ENCODE results near the gene TDRKH. TPM values are rescaled to one million over a fixed set of nuclear protein-coding genes. Genes with fewer than 3 reads are reported as not detected.

TDRKH gene
- total RNA-seq, 1 donor from 2014 or later, result 15.6 TPM

- Mint-ChIP-seq H3K27me3 (peaks cover 15% of the 10 kb centered on the region), H3K36me3 (ENCODE audit: low read depth) (no peaks in the 10 kb centered on the region), H3K9me3 (no peaks in the 10 kb centered on the region), H3K4me1 (peaks cover 4% of the 10 kb centered on the region), H3K27ac (no peak overlapping the region), H3K4me3 (no peak overlapping the region)
- ATAC-seq (ENCODE audit: low read depth), result no peak
- no peak for DNase-seq
- ChIA-PET POLR2A (no interaction called here), CTCF (no interaction called here)
- no peak for TF ChIP-seq CTCF (IDR thresholded peaks at IDR 0.05)
- intact Hi-C loops (cut with micrococcal nuclease), result no loop called here
Measured at GRCh38 chr1:151816548-151817352, 26.4 kb upstream of the TDRKH start.

GRCh38 chr1:151815716-151816327 lies 25.5 kb upstream of the TDRKH start:
- H3K4me1 Mint-ChIP-seq, result peaks cover 4% of the 10 kb centered on the region
- H3K4me3 Mint-ChIP-seq, result no peak overlapping the region
- no peak overlapping the region for H3K27ac Mint-ChIP-seq
- no peak for TF ChIP-seq CTCF (IDR thresholded peaks at IDR 0.05)
- no peak for ATAC-seq (ENCODE audit: low read depth)
- intact Hi-C loops (cut with micrococcal nuclease), result no loop called here
- DNase-seq, result no peak
- POLR2A ChIA-PET, result no interaction called here
- CTCF ChIA-PET, result no interaction called here
- H3K9me3 Mint-ChIP-seq, result no peaks in the 10 kb centered on the region
- H3K36me3 Mint-ChIP-seq (ENCODE audit: low read depth), result no peaks in the 10 kb centered on the region
- peaks cover 17% of the 10 kb centered on the region for H3K27me3 Mint-ChIP-seq

- Mint-ChIP-seq H3K27me3 (peaks cover 17% of the 10 kb centered on the region), H3K27ac (no peak overlapping the region), H3K4me1 (peaks cover 4% of the 10 kb centered on the region), H3K4me3 (no peak overlapping the region), H3K36me3 (ENCODE audit: low read depth) (no peaks in the 10 kb centered on the region), H3K9me3 (no peaks in the 10 kb centered on the region)
- ChIA-PET CTCF (no interaction called here), POLR2A (interaction anchor here (0.6 kb wide), 1 partner anchor 27 kb away, joined by 3 read pairs; no protein-coding TSS in a partner anchor)
- DNase-seq, result no peak
- ATAC-seq (ENCODE audit: low read depth), result no peak
- intact Hi-C loops (cut with micrococcal nuclease), result no loop called here
- no peak for TF ChIP-seq CTCF (IDR thresholded peaks at IDR 0.05)
Measured at GRCh38 chr1:151814971-151815545, 24.8 kb upstream of the TDRKH start.

- POLR2A ChIA-PET, result interaction anchor here (0.6 kb wide), 1 partner anchor 27 kb away, joined by 3 read pairs; no protein-coding TSS in a partner anchor
- CTCF ChIA-PET, result no interaction called here
- Mint-ChIP-seq H3K27ac (no peak overlapping the region), H3K9me3 (no peaks in the 10 kb centered on the region), H3K36me3 (ENCODE audit: low read depth) (no peaks in the 10 kb centered on the region), H3K4me1 (peaks cover 4% of the 10 kb centered on the region), H3K27me3 (peaks cover 13% of the 10 kb centered on the region), H3K4me3 (no peak overlapping the region)
- ATAC-seq (ENCODE audit: low read depth) (no peak), DNase-seq (no peak)
- intact Hi-C loops (cut with micrococcal nuclease), result no loop called here
- no peak for TF ChIP-seq CTCF (IDR thresholded peaks at IDR 0.05)
Measured at GRCh38 chr1:151814426-151814825, 24.1 kb upstream of the TDRKH start.

GRCh38 chr1:151813271-151813977 lies 23.1 kb upstream of the TDRKH start:
- POLR2A ChIA-PET, result no interaction called here
- H3K9me3 Mint-ChIP-seq, result no peaks in the 10 kb centered on the region
- H3K4me1 Mint-ChIP-seq, result peaks cover 4% of the 10 kb centered on the region
- TF ChIP-seq CTCF (IDR thresholded peaks at IDR 0.05), result no peak
- H3K27me3 Mint-ChIP-seq, result peaks cover 13% of the 10 kb centered on the region
- H3K27ac Mint-ChIP-seq, result no peak overlapping the region
- no peak overlapping the region for H3K4me3 Mint-ChIP-seq
- CTCF ChIA-PET, result no interaction called here
- DNase-seq, result no peak
- intact Hi-C loops (cut with micrococcal nuclease), result no loop called here
- no peak for ATAC-seq (ENCODE audit: low read depth)
- no peaks in the 10 kb centered on the region for H3K36me3 Mint-ChIP-seq (ENCODE audit: low read depth)

Measured in activated B cell treated with CpG ODN at 0.5 μM for 24 hours (primary cell).